Uterus (tissue), 2 donors: ENCODE data around the gene ZFAND3.

Source experiments
- CTCF ChIP-seq, 4 experiments: fragments of 200-600 bp in 2 of 4; fragments of 450-650 bp in 2 of 4; sonication (generic) in 2 of 4; IDR thresholded peaks; one replicate each; pipeline ENCODE4 v1.5.1; 2016 to 2019; ENCODE audit warnings: antibody characterized with exemption in 4 of 4, mild to moderate bottlenecking in 2 of 4, moderate library complexity in 1 of 4
- POLR2A ChIP-seq, 2 donors: fragments of 450-650 bp; IDR thresholded peaks; one replicate each; pipeline ENCODE4 v1.6.1; 2016; ENCODE audit warnings: antibody characterized with exemption in 2 of 2, mild to moderate bottlenecking in 1 of 2, moderate library complexity in 1 of 2

DNA sequence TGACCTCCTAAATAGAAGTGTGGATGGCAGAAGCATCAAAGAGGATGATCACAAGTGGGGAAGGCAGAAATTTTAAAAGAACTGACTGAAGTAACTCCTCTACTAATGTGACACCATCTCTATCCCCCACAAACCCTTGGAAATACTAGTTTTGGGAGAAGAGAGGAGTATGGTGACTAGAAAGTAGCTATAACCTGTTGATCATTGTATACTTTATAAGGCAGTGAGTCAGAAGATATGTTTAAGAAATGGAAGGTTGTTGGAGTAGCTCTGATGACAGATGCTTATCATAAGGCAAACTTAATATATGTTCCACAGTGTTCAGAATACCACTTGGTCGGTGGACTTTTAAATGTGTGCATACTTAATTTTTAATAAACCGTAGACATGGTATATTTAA, 116.6 kb downstream of the ZFAND3 start:
- TF ChIP-seq CTCF (IDR thresholded peaks at IDR 0.05): no peak
- TF ChIP-seq POLR2A (IDR thresholded peaks at IDR 0.05): no peak
